ENCODE measurements around the gene NIPBL. TPM values are rescaled to one million over a fixed set of nuclear protein-coding genes. Genes with fewer than 3 reads are reported as not detected.

Gene NIPBL
- total RNA-seq, 1 experiment from 2014 or later, result 11.7 TPM

DNA sequence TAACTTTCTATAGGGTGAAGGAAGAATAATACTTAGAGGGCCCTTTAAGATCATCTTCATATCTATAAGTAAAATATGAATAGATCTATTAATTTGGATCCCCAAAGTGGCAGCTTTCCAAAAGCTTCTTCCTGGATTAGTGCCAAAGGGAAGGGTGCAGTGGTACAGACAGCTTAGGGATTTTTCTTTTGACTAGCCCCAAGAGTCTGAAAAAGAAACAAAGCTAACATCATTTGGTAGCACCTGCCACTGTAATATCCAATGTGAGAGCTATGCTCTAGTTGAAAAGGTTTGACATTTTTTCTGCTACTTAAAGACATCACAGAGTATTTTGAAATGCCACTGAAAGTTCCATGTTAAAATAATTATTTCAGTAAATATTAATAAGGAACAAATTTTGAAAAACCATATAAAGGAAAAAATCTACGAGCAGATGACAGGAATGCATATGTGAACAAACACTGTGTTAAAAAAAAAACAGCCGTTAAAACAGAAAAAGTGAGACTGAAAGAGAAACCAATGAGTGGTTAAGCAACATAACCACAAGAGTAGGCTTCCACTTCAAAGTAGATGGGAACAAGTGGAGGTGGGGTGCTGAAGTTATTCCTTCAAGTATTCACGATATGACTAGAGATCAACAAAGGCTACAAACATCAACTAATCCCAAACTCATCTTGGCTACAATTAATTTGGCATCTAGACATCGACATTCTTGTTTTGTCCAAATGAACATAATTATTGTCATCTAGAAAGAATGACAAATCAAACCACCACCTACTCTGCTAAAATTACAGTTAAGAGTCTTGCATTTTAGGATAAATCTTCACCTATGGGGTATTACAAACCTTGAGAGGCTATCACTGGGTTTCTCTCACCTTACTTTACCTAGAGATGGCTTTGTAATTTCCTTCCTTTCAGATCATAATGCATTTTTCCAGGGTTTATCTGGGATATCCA is 235.1 kb downstream of the NIPBL start:
- H3K36me3 ChIP-seq (replicated peaks; ENCODE audit: control insufficient read depth, insufficient read depth, low read length), result no peaks in the 10 kb centered on the region
- DNase-seq, result no peak
- H3K4me3 ChIP-seq (ENCODE audit: insufficient read depth, low read depth, low read length), result no peak overlapping the region
- no peaks in the 10 kb centered on the region for H3K27me3 ChIP-seq (ENCODE audit: control insufficient read depth, insufficient read depth, low read length)

- H3K36me3 ChIP-seq (replicated peaks; ENCODE audit: control insufficient read depth, insufficient read depth, low read length), result no peaks in the 10 kb centered on the region
- H3K27me3 ChIP-seq (ENCODE audit: control insufficient read depth, insufficient read depth, low read length), result no peaks in the 10 kb centered on the region
- no peak for DNase-seq
- H3K4me3 ChIP-seq (ENCODE audit: insufficient read depth, low read depth, low read length), result no peak overlapping the region
These were observed 235.9 kb downstream of the NIPBL start for GRCh38 chr5:37112383-37112991.
